ENCODE results near the gene EME2. TPM values are rescaled to one million over a fixed set of nuclear protein-coding genes. Genes with fewer than 3 reads are reported as not detected.

The EME2 gene
- total and polyA plus RNA-seq, 2 donors (not counting 1 experiment from before 2014, with no cell fraction given): 34.6 to 42.5 TPM

DNA sequence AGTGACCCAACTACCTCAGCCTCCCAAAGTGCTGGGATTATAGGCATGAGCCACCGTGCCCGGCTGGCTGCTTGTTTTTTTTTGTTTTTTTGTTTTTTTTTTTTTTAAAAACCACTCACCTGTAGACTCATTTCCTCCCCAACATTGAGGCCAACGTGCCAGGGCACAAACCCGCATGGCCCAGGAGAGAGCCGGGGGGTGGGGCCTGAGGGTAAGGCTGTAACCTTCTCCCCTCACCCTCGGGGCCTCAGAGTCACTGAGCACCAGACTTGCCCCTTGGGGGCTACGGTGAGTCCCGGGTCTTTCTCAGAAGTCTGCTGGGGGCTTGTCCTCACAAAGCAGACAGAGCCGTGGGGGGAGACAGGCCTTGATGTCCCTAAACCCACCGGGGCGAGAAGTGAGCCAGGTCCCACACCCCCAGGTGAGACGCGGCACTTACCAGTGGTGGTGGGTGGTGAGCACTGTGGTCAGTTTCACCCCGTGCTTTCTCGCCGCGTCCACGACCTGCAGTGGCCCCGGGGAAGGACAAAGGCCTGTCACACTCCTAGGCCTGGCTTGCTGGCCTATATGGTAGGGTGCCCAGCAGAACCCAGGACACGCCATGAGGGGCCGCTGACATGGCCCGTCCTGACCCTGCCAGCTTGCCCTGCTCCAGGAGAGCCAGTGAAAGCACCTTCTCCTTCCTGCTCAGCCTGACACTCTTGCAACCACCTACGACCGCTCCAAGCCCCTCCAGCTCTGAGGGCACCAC lies 49.4 kb downstream of the EME2 start:
- Histone ChIP-seq H3K79me2 (ENCODE audit: control insufficient read depth, insufficient read depth, low read length) (peaks cover 50% of the 10 kb centered on the region), H3K36me3 (replicated peaks in 1 of 2; ENCODE audit: control extremely low read depth in 1 of 2, control insufficient read depth in 1 of 2, extremely low read depth in 1 of 2, insufficient read depth in 2 of 2, low read length in 1 of 2) (peaks cover 0 to 39% of the 10 kb centered on the region in 2 experiments), H3K27ac (ENCODE audit: low read length in 2 of 2) (no peak overlapping the region), H3K4me2 (replicated peaks; ENCODE audit: low read depth, low read length, poor library complexity, severe bottlenecking) (no peak overlapping the region), H3K27me3 (replicated peaks in 1 of 4; ENCODE audit: control extremely low read depth in 1 of 4, control insufficient read depth in 3 of 4, insufficient read depth in 4 of 4, low read length in 3 of 4) (no peaks in the 10 kb centered on the region), H3K9me3 (ENCODE audit: control extremely low read depth in 1 of 3, control insufficient read depth in 2 of 3, insufficient read depth in 1 of 3, low read length in 2 of 3) (no peaks in the 10 kb centered on the region), H2AFZ (ENCODE audit: insufficient read depth, low read depth, low read length, poor library complexity, severe bottlenecking) (no peak overlapping the region), H4K20me1 (ENCODE audit: control insufficient read depth, insufficient read depth, low read length, poor library complexity, severe bottlenecking) (peaks cover 56% of the 10 kb centered on the region), H3K4me1 (ENCODE audit: control insufficient read depth in 2 of 2, insufficient read depth in 2 of 2, low read length in 2 of 2) (peaks cover 7 to 10% of the 10 kb centered on the region in 2 donors), H3K4me3 (ENCODE audit: control extremely low read depth in 1 of 5, extremely low read depth in 1 of 5, insufficient read depth in 1 of 5, low read depth in 2 of 5, low read length in 4 of 5) (no peak overlapping the region), H3K9ac (ENCODE audit: low read length) (no peak overlapping the region)
- Mint-ChIP-seq H3K4me3 (no peak overlapping the region), H3K4me1 (peaks cover 18% of the 10 kb centered on the region), H3K27me3 (no peaks in the 10 kb centered on the region), H3K9me3 (ENCODE audit: insufficient read depth) (no peaks in the 10 kb centered on the region), H3K27ac (no peak overlapping the region)
- 93% methylated on average over 22 of the region's 24 CpGs for WGBS (ENCODE audit: insufficient coverage)
- DNase-seq (no peak), ATAC-seq (ENCODE audit: low read depth) (no peak)
- intact Hi-C loops (cut with micrococcal nuclease): no loop called here
- ChIA-PET CTCF (no interaction called here), POLR2A (no interaction called here)
- TF ChIP-seq, protein P1, sequence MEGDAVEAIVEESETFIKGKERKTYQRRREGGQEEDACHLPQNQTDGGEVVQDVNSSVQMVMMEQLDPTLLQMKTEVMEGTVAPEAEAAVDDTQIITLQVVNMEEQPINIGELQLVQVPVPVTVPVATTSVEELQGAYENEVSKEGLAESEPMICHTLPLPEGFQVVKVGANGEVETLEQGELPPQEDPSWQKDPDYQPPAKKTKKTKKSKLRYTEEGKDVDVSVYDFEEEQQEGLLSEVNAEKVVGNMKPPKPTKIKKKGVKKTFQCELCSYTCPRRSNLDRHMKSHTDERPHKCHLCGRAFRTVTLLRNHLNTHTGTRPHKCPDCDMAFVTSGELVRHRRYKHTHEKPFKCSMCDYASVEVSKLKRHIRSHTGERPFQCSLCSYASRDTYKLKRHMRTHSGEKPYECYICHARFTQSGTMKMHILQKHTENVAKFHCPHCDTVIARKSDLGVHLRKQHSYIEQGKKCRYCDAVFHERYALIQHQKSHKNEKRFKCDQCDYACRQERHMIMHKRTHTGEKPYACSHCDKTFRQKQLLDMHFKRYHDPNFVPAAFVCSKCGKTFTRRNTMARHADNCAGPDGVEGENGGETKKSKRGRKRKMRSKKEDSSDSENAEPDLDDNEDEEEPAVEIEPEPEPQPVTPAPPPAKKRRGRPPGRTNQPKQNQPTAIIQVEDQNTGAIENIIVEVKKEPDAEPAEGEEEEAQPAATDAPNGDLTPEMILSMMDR (IDR thresholded peaks at IDR 0.05): no peak
- no peak for TF ChIP-seq EZH2 (IDR thresholded peaks at IDR 0.05; ENCODE audit: borderline replicate concordance, insufficient read depth, low read depth, low read length, poor library complexity, severe bottlenecking)

DNA sequence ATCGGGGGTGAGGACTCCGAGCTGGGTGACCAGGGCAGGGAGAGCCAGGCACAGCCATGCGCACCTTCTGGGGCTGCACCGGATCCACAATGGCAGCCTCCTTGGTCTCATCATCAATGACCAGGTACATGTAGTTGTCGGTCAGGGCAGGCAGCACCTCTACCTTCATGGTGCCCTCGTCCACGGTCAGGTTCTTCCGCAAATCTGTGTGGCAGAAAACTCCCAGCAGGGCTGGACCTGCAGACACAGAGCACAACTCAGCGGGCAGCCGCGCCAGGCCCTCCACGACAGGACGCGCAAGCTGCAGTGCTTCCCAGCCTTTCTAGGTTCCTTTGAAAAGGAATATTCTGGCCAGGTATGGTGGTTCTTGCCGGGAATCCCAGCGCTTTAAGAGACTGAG lies 50.2 kb downstream of the EME2 start:
- H3K4me1 ChIP-seq (ENCODE audit: control insufficient read depth in 2 of 2, insufficient read depth in 2 of 2, low read length in 2 of 2): peaks cover 12 to 16% of the 10 kb centered on the region in 2 donors
- peaks cover 58% of the 10 kb centered on the region for H3K79me2 ChIP-seq (ENCODE audit: control insufficient read depth, insufficient read depth, low read length)
- Mint-ChIP-seq H3K4me3 (no peak overlapping the region), H3K9me3 (ENCODE audit: insufficient read depth) (no peaks in the 10 kb centered on the region), H3K4me1 (peaks cover 26% of the 10 kb centered on the region), H3K27me3 (no peaks in the 10 kb centered on the region), H3K27ac (no peak overlapping the region)
- H3K9me3 ChIP-seq (ENCODE audit: control extremely low read depth in 1 of 3, control insufficient read depth in 2 of 3, insufficient read depth in 1 of 3, low read length in 2 of 3): no peaks in the 10 kb centered on the region
- ChIA-PET CTCF (no interaction called here), POLR2A (no interaction called here)
- peaks cover 52% of the 10 kb centered on the region for H4K20me1 ChIP-seq (ENCODE audit: control insufficient read depth, insufficient read depth, low read length, poor library complexity, severe bottlenecking)
- 98% methylated on average over 15 of the region's 16 CpGs for WGBS (ENCODE audit: insufficient coverage)
- no peaks in the 10 kb centered on the region for H3K27me3 ChIP-seq (replicated peaks in 1 of 4; ENCODE audit: control extremely low read depth in 1 of 4, control insufficient read depth in 3 of 4, insufficient read depth in 4 of 4, low read length in 3 of 4)
- no peak overlapping the region for H3K4me3 ChIP-seq (ENCODE audit: control extremely low read depth in 1 of 5, extremely low read depth in 1 of 5, insufficient read depth in 1 of 5, low read depth in 2 of 5, low read length in 4 of 5)
- no peak for DNase-seq
- no peak overlapping the region for H3K27ac ChIP-seq (ENCODE audit: low read length in 2 of 2)
- no peak for TF ChIP-seq EZH2 (IDR thresholded peaks at IDR 0.05; ENCODE audit: borderline replicate concordance, insufficient read depth, low read depth, low read length, poor library complexity, severe bottlenecking)
- TF ChIP-seq, protein P1 (IDR thresholded peaks at IDR 0.05): no peak
- H2AFZ ChIP-seq (ENCODE audit: insufficient read depth, low read depth, low read length, poor library complexity, severe bottlenecking): no peak overlapping the region
- no peak overlapping the region for H3K9ac ChIP-seq (ENCODE audit: low read length)
- intact Hi-C loops (cut with micrococcal nuclease): no loop called here
- H3K4me2 ChIP-seq (replicated peaks; ENCODE audit: low read depth, low read length, poor library complexity, severe bottlenecking): no peak overlapping the region
- H3K36me3 ChIP-seq (replicated peaks in 1 of 2; ENCODE audit: control extremely low read depth in 1 of 2, control insufficient read depth in 1 of 2, extremely low read depth in 1 of 2, insufficient read depth in 2 of 2, low read length in 1 of 2): peaks cover 0 to 34% of the 10 kb centered on the region in 2 experiments
- ATAC-seq (ENCODE audit: low read depth): no peak

Data from B cell (primary cell).